ENCODE measurements around the gene GREB1L.

Gene GREB1L

DNA sequence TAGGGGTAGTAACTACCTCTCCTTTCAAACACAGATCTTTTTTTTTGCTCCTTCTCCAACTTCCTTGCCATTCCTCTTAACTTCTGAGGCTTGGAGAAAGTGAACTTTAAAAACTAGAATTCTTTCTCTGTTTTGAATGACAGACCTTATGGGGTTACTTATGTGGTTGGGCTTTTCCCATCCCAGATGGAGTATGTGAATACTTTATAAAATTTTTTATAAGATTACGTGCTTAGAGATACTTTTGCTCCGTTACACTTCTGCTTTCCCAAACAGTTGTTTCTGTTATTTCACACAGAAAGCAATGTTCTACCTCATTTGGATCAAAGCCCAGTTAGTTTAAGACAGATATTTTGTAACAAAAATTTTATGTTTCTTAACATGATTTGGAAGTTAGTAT is 20.2 kb downstream of the GREB1L start:
- no peak for TF ChIP-seq Cebpa-rat (IDR thresholded peaks at IDR 0.05)
- no peak overlapping the region for H3K4me3 ChIP-seq
- H3K4me1 ChIP-seq = no peaks in the 10 kb centered on the region
- no peaks in the 10 kb centered on the region for H4K20me1 ChIP-seq
- no peak overlapping the region for H3K9ac ChIP-seq
- H3K27me3 ChIP-seq = no peaks in the 10 kb centered on the region
- no peak overlapping the region for H3K27ac ChIP-seq
- H3K4me2 ChIP-seq = no peak overlapping the region
- H3K36me3 ChIP-seq = no peaks in the 10 kb centered on the region
- no peaks in the 10 kb centered on the region for H3K9me3 ChIP-seq

DNA sequence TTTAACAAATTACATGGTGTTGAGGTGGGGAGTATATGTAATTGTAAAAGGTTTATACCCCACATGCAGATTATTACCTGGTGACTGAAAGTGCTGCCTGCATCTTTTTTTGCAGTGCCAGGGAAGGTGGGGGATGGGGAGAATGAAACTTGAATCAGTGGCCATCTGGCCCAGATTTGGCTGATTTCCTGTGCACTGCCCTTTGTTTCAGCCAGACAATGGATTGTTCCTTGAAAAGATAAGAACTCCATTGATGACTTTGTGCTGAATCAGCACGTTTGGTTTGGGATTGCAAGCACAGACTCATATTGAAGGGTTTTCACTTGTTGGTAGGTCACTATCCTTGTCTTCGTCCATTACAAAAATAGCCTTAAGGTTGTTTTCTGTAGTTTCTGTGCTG is 20.9 kb downstream of the GREB1L start:
- no peak overlapping the region for H3K4me3 ChIP-seq
- H3K27me3 ChIP-seq = no peaks in the 10 kb centered on the region
- no peaks in the 10 kb centered on the region for H3K4me1 ChIP-seq
- no peaks in the 10 kb centered on the region for H3K36me3 ChIP-seq
- TF ChIP-seq Cebpa-rat (IDR thresholded peaks at IDR 0.05) = no peak
- H3K27ac ChIP-seq = no peak overlapping the region
- no peaks in the 10 kb centered on the region for H3K9me3 ChIP-seq
- no peak overlapping the region for H3K4me2 ChIP-seq
- no peak overlapping the region for H3K9ac ChIP-seq
- H4K20me1 ChIP-seq = no peaks in the 10 kb centered on the region

DNA sequence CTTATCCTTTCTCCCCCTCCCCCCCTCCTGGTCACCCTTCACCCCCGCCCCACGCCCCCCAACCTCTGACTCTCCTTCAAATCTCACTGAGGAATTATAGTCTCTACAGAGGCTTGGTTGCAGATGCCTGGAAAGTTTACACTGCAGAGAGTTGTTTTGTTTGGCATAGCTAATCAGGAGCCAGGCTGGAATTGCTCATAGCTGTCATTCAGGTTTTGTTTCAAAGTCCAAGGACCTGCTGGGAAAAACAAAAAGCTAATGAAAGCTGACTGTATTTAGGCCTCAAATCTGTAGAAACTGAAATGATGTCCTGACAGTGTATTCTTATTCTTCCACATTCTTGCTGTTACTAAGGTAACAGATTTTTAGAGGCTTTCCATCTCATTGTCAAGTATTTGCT is 22.6 kb downstream of the GREB1L start:
- Histone ChIP-seq H4K20me1 (no peaks in the 10 kb centered on the region), H3K27ac (no peak overlapping the region), H3K9ac (no peak overlapping the region), H3K4me2 (no peak overlapping the region), H3K9me3 (no peaks in the 10 kb centered on the region), H3K4me3 (no peak overlapping the region), H3K36me3 (no peaks in the 10 kb centered on the region), H3K27me3 (no peaks in the 10 kb centered on the region), H3K4me1 (no peaks in the 10 kb centered on the region)
- no peak for TF ChIP-seq Cebpa-rat (IDR thresholded peaks at IDR 0.05)

DNA sequence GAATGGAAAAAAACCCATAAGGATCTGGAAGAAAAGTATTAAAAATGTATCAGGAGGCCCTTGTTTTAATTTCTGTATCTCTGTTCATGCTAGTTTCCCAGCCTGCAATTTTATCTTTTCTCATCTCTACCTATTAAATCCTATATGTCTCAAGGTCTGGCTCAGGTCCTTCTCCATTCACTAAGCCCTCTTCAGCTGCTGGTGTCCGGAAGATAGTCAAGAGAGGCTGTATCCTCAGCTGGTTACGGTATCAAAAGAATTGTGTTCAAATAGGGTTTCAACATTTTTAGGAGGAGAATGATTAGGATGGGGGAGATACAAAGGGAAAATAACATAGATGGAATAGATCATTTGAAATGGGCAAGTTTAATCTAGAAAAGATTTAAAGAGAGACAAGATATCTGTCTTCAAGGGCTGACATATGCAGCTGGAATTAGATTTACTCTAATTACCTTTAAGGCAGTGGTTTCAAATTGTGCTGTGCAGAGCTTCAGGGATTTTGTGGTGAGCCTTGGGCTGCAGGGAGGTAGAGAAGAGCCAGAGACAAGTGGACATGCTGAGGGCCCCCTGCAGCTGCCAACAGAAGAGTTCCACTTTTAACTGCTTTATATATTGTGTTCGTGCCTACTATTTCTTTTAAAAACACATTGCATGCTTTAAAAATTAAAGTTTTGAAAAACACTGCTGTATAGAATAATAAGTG is 24.1 kb downstream of the GREB1L start:
- H3K4me1 ChIP-seq = no peaks in the 10 kb centered on the region; the same call in 1 of the 2 replicates
- H3K36me3 ChIP-seq = no peaks in the 10 kb centered on the region
- no peaks in the 10 kb centered on the region for H4K20me1 ChIP-seq
- no peak overlapping the region for H3K9ac ChIP-seq
- H3K4me2 ChIP-seq = no peak overlapping the region
- H3K27me3 ChIP-seq = no peaks in the 10 kb centered on the region
- no peak for TF ChIP-seq Cebpa-rat (IDR thresholded peaks at IDR 0.05)
- H3K4me3 ChIP-seq = no peak overlapping the region
- no peak overlapping the region for H3K27ac ChIP-seq
- no peaks in the 10 kb centered on the region for H3K9me3 ChIP-seq

DNA sequence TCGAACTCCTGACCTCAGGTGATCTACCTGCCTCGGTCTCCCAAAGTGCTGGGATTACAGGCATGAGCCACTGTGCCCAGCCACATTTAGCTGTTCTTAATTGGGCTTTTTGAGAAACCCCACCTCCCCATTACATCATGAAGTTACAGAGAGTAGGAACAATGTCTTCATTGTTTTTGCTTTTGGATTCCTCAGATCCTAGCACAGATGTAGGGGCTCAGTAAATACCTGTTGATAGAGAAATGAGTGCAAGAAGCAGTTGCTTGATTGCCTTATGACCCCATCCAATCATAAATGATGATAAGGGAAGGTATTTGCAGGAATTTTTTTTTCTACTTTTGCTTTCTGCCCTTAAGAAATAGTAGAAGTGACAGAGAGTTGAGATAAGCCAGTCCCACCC is 25.4 kb downstream of the GREB1L start:
- no peaks in the 10 kb centered on the region for H3K36me3 ChIP-seq
- no peak for TF ChIP-seq Cebpa-rat (IDR thresholded peaks at IDR 0.05)

DNA sequence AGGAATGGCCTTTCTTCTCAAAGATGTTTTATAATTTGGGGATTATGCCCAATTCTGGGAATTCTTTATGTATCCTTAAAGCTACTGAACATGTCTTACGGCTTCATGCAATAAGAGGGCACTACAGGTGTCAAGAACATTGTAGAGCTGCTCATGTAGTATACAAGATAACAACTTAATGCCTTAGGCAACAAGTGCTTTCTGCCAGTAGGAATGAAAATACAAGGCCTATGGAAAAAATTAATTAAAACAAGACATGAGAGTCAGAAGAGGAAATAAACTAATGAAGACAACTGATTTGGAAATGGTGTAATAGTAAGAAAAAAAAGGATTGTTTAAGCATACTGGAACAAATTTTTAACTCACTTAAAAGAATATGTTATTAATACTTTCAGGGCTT is 27.3 kb downstream of the GREB1L start:
- H3K4me3 ChIP-seq = no peak overlapping the region
- peaks cover 25% of the 10 kb centered on the region for H3K4me1 ChIP-seq
- H3K9me3 ChIP-seq = no peaks in the 10 kb centered on the region
- TF ChIP-seq Cebpa-rat (IDR thresholded peaks at IDR 0.05) = no peak
- no peaks in the 10 kb centered on the region for H3K27me3 ChIP-seq
- H3K4me2 ChIP-seq = no peak overlapping the region
- H3K27ac ChIP-seq = no peak overlapping the region
- H4K20me1 ChIP-seq = no peaks in the 10 kb centered on the region
- no peak overlapping the region for H3K9ac ChIP-seq
- no peaks in the 10 kb centered on the region for H3K36me3 ChIP-seq

More for the DNA sequence above, 25.4 kb downstream of the GREB1L start:
- Histone ChIP-seq H3K9ac (no peak overlapping the region), H3K27ac (no peak overlapping the region), H3K4me2 (no peak overlapping the region), H3K9me3 (no peaks in the 10 kb centered on the region), H3K27me3 (no peaks in the 10 kb centered on the region), H3K4me1 (peaks cover 13% of the 10 kb centered on the region), H3K4me3 (no peak overlapping the region), H4K20me1 (no peaks in the 10 kb centered on the region)

DNA sequence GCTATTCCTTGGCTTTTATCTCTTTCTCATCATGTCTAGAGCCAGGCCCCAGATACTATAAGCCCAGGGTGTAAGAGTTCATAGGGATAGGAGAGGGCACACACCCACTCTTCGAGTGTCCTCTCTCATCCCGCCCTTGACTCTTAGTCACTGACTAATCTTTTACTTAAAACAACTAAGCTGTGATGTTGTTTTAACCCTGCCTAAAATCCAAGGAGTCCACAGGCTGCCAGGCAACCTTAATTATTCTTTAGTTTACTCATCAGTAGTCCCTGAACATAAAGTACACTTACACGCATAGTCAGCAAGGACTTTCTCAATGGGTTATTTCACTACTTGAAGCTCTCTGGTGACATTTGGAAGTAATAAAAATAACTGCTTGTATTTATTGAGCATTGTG is 28.4 kb downstream of the GREB1L start:
- Histone ChIP-seq H4K20me1 (no peaks in the 10 kb centered on the region), H3K9ac (no peak overlapping the region), H3K4me2 (no peak overlapping the region), H3K4me3 (no peak overlapping the region), H3K4me1 (peaks cover 25% of the 10 kb centered on the region), H3K9me3 (no peaks in the 10 kb centered on the region), H3K27ac (no peak overlapping the region), H3K27me3 (no peaks in the 10 kb centered on the region), H3K36me3 (no peaks in the 10 kb centered on the region)
- TF ChIP-seq Cebpa-rat (IDR thresholded peaks at IDR 0.05) = no peak

DNA sequence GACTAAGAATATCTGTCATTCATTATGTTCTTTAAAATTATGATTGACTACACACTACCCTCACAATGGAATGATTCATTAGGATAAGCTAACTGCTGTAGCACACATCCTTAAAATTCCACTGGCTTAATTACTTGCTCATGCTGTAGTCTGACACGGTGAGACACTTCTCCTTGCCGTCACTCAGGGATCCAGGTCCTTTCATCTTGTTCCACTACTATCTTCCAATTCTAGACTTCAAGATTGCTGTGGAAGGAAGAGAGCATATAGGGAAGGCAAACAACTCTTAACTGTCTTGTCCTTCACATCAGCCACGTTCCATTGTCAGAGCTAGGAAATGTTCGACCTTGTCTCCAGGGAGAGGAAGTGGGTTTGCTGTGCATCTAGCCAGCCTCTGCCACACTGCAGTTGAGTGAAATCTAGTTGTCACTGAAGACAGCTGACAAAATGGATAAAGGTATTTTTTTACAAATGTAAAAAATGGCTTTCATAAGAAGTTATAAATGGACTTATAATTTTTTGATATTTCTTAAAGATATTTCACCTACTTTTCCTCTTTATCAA is 30.1 kb downstream of the GREB1L start:
- H3K4me2 ChIP-seq = peak overlapping the region; percentile 74
- no peaks in the 10 kb centered on the region for H3K36me3 ChIP-seq
- peaks cover 25% of the 10 kb centered on the region for H3K4me1 ChIP-seq
- no peaks in the 10 kb centered on the region for H3K27me3 ChIP-seq
- peak overlapping the region; percentile 52; the same call in 1 of the 2 replicates for H3K27ac ChIP-seq
- no peak for TF ChIP-seq Cebpa-rat (IDR thresholded peaks at IDR 0.05)
- no peak overlapping the region for H3K4me3 ChIP-seq
- peaks cover 6% of the 10 kb centered on the region; the same call in 1 of the 2 replicates for H3K9me3 ChIP-seq
- H4K20me1 ChIP-seq = no peaks in the 10 kb centered on the region
- no peak overlapping the region for H3K9ac ChIP-seq

DNA sequence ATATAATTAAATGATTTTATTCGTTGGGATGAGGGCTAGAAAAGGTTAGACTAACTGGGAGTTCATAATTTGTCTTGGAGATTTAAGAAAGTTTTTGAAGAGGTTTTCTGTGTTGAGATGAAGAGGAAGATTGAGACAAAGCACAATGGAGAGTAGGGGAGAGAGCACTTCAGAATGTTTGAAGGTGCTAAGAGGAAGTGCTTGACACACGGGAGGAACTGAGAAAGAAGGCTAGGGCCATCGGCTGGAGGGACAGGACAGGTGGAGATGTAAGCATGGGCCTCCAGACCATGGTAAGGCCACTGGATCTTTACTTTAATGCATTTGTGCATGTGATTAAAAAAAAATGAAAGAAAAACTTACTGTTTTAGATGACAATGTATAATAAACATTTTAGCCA is 31.5 kb downstream of the GREB1L start:
- Histone ChIP-seq H3K4me1 (peaks cover 25% of the 10 kb centered on the region), H3K4me3 (no peak overlapping the region), H3K4me2 (no peak overlapping the region), H3K36me3 (no peaks in the 10 kb centered on the region), H3K9me3 (peaks cover 6% of the 10 kb centered on the region; the same call in 1 of the 2 replicates), H3K27me3 (no peaks in the 10 kb centered on the region), H3K9ac (no peak overlapping the region), H3K27ac (no peak overlapping the region), H4K20me1 (no peaks in the 10 kb centered on the region)
- no peak for TF ChIP-seq Cebpa-rat (IDR thresholded peaks at IDR 0.05)

DNA sequence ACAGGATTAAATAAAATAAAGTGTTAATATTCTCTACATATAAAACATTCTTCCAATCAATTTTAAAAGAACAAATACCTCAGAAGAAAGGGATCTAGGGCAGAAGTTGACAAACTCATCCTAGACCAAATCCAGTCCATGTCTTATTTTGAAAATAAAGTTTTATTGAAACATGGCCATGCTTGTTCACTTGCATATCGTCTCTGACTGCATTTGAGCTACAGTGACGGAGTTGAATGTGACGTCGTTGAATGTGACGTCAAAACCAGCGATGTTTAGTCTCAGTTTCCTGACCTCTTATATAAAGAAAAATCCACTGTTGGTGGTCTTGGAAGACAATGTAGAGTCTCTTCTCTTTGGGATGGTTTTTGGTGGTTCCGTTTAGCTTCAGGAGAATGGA is 33.6 kb downstream of the GREB1L start:
- Histone ChIP-seq H3K4me1 (peaks cover 25% of the 10 kb centered on the region), H3K4me2 (no peak overlapping the region), H3K36me3 (no peaks in the 10 kb centered on the region), H3K9ac (no peak overlapping the region), H3K27me3 (no peaks in the 10 kb centered on the region), H4K20me1 (no peaks in the 10 kb centered on the region), H3K27ac (no peak overlapping the region), H3K9me3 (peaks cover 6% of the 10 kb centered on the region; the same call in 1 of the 2 replicates), H3K4me3 (no peak overlapping the region)
- no peak for TF ChIP-seq Cebpa-rat (IDR thresholded peaks at IDR 0.05)
